DOHH2 (cell line): ENCODE data around the gene CHCHD1.

Source experiments
- EZH2phosphoT487 ChIP-seq: fragments of 200-600 bp; sonication (generic); IDR thresholded peaks from 2 replicates; pipeline ENCODE4 v1.6.1; 2017; ENCODE audit warnings: borderline replicate concordance, mild to moderate bottlenecking, antibody characterized with exemption, low read length, moderate library complexity, mixed read lengths
- TF ChIP-seq, protein P1 (sequence below): fragments of 200-600 bp; sonication (generic); IDR thresholded peaks from one replicate; pipeline ENCODE4 v1.5.1; 2014; ENCODE audit warnings: antibody characterized with exemption, mild to moderate bottlenecking, low read depth, low read length; ENCODE audit not compliant: poor library complexity, severe bottlenecking

DNA sequence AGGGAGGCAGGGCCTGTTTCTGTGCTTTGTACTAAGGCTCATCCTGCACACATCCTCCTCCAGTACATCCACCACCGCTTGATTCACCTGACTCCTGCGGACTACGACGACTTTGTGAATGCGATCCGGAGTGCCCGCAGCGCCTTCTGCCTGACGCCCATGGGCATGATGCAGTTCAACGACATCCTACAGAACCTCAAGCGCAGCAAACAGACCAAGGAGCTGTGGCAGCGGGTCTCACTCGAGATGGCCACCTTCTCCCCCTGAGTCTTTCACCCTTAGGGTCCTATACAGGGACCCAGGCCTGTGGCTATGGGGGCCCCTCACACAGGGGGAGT is 19.4 kb downstream of the CHCHD1 start:
- TF ChIP-seq, protein P1, sequence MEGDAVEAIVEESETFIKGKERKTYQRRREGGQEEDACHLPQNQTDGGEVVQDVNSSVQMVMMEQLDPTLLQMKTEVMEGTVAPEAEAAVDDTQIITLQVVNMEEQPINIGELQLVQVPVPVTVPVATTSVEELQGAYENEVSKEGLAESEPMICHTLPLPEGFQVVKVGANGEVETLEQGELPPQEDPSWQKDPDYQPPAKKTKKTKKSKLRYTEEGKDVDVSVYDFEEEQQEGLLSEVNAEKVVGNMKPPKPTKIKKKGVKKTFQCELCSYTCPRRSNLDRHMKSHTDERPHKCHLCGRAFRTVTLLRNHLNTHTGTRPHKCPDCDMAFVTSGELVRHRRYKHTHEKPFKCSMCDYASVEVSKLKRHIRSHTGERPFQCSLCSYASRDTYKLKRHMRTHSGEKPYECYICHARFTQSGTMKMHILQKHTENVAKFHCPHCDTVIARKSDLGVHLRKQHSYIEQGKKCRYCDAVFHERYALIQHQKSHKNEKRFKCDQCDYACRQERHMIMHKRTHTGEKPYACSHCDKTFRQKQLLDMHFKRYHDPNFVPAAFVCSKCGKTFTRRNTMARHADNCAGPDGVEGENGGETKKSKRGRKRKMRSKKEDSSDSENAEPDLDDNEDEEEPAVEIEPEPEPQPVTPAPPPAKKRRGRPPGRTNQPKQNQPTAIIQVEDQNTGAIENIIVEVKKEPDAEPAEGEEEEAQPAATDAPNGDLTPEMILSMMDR, result no peak
- TF ChIP-seq EZH2phosphoT487, result no peak
